Endometrial microvascular endothelial cells (primary cell): Measurements from ENCODE around the gene RNF19B. TPM values are rescaled to one million over a fixed set of nuclear protein-coding genes. Genes with fewer than 3 reads are reported as not detected.
"Not testable (repeated sequence)": the region's sequence is repeated elsewhere in the genome, so short reads cannot be mapped to it uniquely, and the experiment has no call there.

ENCODE experiments used
- in situ Hi-C: cut with HindIII; loops from 2 replicates; pipeline ENCODE4 v1.10.0; 2017; ENCODE audit warnings: low sequenced_read_pairs, low pct_unique_long_range_greater_than_20kb; ENCODE audit errors: inconsistent ontology term
- total RNA-seq: library from RNA; depleted of rRNA; stranded (reverse); fragments of >200 nt; gene quantifications from one replicate; pipeline ENCODE4 v1.2.3, GENCODE V29; 2015; ENCODE audit errors: inconsistent ontology term

Gene RNF19B
- total RNA-seq, 1 donor from 2014 or later: 42.2 TPM

- in situ Hi-C loops: no loop called here
Observed at GRCh38 chr1:32915766-32916706, 48.6 kb downstream of the RNF19B start.

GRCh38 chr1:32910319-32910718 is 54.3 kb downstream of the RNF19B start:
- in situ Hi-C loops: no loop called here

GRCh38 chr1:32907435-32907834 is 57.2 kb downstream of the RNF19B start:
- in situ Hi-C loops: no loop called here

- in situ Hi-C loops: no loop called here
Observed at GRCh38 chr1:32906654-32907053, 58.0 kb downstream of the RNF19B start.

- in situ Hi-C loops: not testable (repeated sequence)
Observed at GRCh38 chr1:32905588-32905987, 59.0 kb downstream of the RNF19B start.

- in situ Hi-C loops: no loop called here
Observed at GRCh38 chr1:32904797-32905196, 59.8 kb downstream of the RNF19B start.

- in situ Hi-C loops: no loop called here
Observed at GRCh38 chr1:32903991-32904785, 60.4 kb downstream of the RNF19B start.

- in situ Hi-C loops: no loop called here
Observed at GRCh38 chr1:32902535-32902920, 62.1 kb downstream of the RNF19B start.

GRCh38 chr1:32901823-32902534 is 62.6 kb downstream of the RNF19B start:
- in situ Hi-C loops: no loop called here

- in situ Hi-C loops: no loop called here
Observed at GRCh38 chr1:32900956-32901822, 63.4 kb downstream of the RNF19B start, which contains the start of gene TMEM54. TMEM54 (minus strand) TSS chr1:32901389; CDS start chr1:32901238, 151 bp downstream.

- in situ Hi-C loops: no loop called here
Observed at GRCh38 chr1:32900371-32900955, 64.1 kb downstream of the RNF19B start.

- in situ Hi-C loops: no loop called here
Observed at GRCh38 chr1:32899586-32900296, 64.9 kb downstream of the RNF19B start.

- in situ Hi-C loops: no loop called here
Observed at GRCh38 chr1:32898958-32899357, 65.7 kb downstream of the RNF19B start.

- in situ Hi-C loops: no loop called here
Observed at GRCh38 chr1:32898056-32898455, 66.6 kb downstream of the RNF19B start.

- in situ Hi-C loops: no loop called here
Observed at GRCh38 chr1:32897082-32898049, 67.2 kb downstream of the RNF19B start.

- in situ Hi-C loops: no loop called here
Observed at GRCh38 chr1:32896451-32896850, 68.2 kb downstream of the RNF19B start.
